Skeletal muscle satellite cell (primary cell): ENCODE measurements around the gene TNFAIP8. TPM values are rescaled to one million over a fixed set of nuclear protein-coding genes. Genes with fewer than 3 reads are reported as not detected.
"Not testable (repeated sequence)": the region's sequence is repeated elsewhere in the genome, so short reads cannot be mapped to it uniquely, and the experiment has no call there.

Source experiments
- H3K27me3 ChIP-seq: 2 replicates; pipeline ENCODE4 v1.7.0; 2013; ENCODE audit warnings: low read length; ENCODE audit not compliant: control insufficient read depth, insufficient read depth
- H3K36me3 ChIP-seq: 2 replicates; pipeline ENCODE4 v1.7.0; 2013; ENCODE audit warnings: mild to moderate bottlenecking, control low read depth, low read length; ENCODE audit not compliant: insufficient read depth
- H3K4me1 ChIP-seq: 2 replicates; pipeline ENCODE4 v1.7.0; 2013; ENCODE audit warnings: low read length; ENCODE audit not compliant: control insufficient read depth, insufficient read depth
- H3K4me2 ChIP-seq: 2 replicates; pipeline ENCODE4 v1.7.0; 2013; ENCODE audit warnings: mild to moderate bottlenecking, low read length
- H3K4me3 ChIP-seq: 2 replicates; pipeline ENCODE4 v1.7.0; 2013; ENCODE audit warnings: low read length
- H3K9ac ChIP-seq: 2 replicates; pipeline ENCODE4 v1.7.0; 2013; ENCODE audit warnings: mild to moderate bottlenecking, low read depth, low read length, moderate library complexity
- H3K9me3 ChIP-seq: replicated peaks from 2 replicates; pipeline ENCODE4 v1.7.0; 2013; ENCODE audit warnings: mild to moderate bottlenecking, control low read depth, low read length
- small RNA-seq: library from RNA; depleted of rRNA; stranded (forward); fragments of <200 nt; gene quantifications from one replicate; pipeline ENCODE3, GENCODE V24; 2012

Gene TNFAIP8

GRCh38 chr5:119439140-119439631, 83.4 kb downstream of the TNFAIP8 start:
- no peaks in the 10 kb centered on the region for H3K36me3 ChIP-seq
- H3K4me1 ChIP-seq, result no peaks in the 10 kb centered on the region
- no peaks in the 10 kb centered on the region for H3K9me3 ChIP-seq
- H3K9ac ChIP-seq, result no peak overlapping the region
- H3K4me2 ChIP-seq, result no peak overlapping the region
- no peak overlapping the region for H3K4me3 ChIP-seq
- peaks cover 17% of the 10 kb centered on the region for H3K27me3 ChIP-seq

- H3K4me2 ChIP-seq, H3K36me3 ChIP-seq, H3K4me1 ChIP-seq, H3K9ac ChIP-seq, H3K9me3 ChIP-seq, H3K4me3 ChIP-seq: not testable (repeated sequence)
- H3K27me3 ChIP-seq, result peaks cover 17% of the 10 kb centered on the region
Observed at GRCh38 chr5:119439632-119440031, 83.8 kb downstream of the TNFAIP8 start.

GRCh38 chr5:119444643-119445042, 88.8 kb downstream of the TNFAIP8 start:
- not testable (repeated sequence) for H3K9ac ChIP-seq, H3K4me1 ChIP-seq, H3K9me3 ChIP-seq, H3K27me3 ChIP-seq, H3K36me3 ChIP-seq, H3K4me3 ChIP-seq, H3K4me2 ChIP-seq

- H3K4me3 ChIP-seq, result no peak overlapping the region
- no peaks in the 10 kb centered on the region for H3K36me3 ChIP-seq
- no peak overlapping the region for H3K4me2 ChIP-seq
- H3K4me1 ChIP-seq, result no peaks in the 10 kb centered on the region
- H3K9me3 ChIP-seq, result no peaks in the 10 kb centered on the region
- peaks cover 7% of the 10 kb centered on the region for H3K27me3 ChIP-seq
- H3K9ac ChIP-seq, result no peak overlapping the region
Observed at GRCh38 chr5:119445544-119445943, 89.7 kb downstream of the TNFAIP8 start.

Small RNA genes within 50 kb of the gene (small RNA-seq; reads per million reads assigned to genes)
- not detected for gene RN7SL174P
- gene RNA5SP190, result 0.42 reads per million
